ENCODE data around the gene MED13L.

Gene MED13L

DNA sequence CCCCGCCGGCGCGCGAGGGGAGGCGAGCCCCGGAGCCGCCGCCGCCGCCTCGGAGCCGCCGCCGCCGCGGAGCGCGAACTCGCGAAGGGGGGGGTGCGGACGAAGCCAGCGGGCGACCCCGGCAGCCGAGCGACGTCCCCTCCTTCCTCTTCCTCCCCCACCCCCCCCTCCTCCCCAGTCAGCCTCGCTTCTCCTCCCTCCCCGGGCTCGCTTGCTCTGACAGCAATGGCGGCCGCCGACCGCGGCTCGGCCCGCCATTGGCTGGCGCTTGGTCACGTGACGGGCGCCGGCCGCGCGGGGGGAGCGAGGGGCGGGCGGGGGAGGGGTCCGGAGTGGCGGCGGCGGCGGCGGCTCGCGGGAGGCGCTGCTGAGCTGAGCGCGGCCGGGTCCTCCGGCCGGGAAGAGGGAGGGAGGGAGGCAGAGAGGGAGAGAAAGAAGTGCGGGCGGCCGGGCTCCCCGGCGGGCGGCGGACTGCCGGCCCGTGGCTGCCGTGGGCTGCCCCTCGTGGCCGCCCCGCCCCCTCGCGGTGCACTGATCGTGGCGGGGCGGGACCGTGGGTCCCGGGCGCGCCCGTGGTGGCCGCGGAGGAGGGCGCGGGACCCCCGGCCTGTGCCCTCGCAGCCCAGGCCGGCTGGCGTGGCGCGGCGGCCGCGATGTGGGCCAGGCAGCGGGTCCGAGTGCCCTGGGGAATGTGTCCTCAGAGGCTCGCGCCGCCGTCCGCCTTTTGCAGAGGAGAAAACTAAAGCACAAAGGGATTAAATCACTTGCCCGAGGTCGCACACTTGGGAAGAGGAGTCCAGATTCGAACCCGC lies at the start of gene MED13L:
Gene MED13L, minus strand, starts transcription at position 227 of the 812 bp plus-strand sequence. CDS start 562 bp downstream, outside the sequence.
- TF ChIP-seq, protein P1, sequence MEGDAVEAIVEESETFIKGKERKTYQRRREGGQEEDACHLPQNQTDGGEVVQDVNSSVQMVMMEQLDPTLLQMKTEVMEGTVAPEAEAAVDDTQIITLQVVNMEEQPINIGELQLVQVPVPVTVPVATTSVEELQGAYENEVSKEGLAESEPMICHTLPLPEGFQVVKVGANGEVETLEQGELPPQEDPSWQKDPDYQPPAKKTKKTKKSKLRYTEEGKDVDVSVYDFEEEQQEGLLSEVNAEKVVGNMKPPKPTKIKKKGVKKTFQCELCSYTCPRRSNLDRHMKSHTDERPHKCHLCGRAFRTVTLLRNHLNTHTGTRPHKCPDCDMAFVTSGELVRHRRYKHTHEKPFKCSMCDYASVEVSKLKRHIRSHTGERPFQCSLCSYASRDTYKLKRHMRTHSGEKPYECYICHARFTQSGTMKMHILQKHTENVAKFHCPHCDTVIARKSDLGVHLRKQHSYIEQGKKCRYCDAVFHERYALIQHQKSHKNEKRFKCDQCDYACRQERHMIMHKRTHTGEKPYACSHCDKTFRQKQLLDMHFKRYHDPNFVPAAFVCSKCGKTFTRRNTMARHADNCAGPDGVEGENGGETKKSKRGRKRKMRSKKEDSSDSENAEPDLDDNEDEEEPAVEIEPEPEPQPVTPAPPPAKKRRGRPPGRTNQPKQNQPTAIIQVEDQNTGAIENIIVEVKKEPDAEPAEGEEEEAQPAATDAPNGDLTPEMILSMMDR (IDR thresholded peaks at IDR 0.05) = peak; percentile 25 to 44
- Histone ChIP-seq H3K27me3 (no peaks in the 10 kb centered on the region), H3K36me3 (no peaks in the 10 kb centered on the region), H3K9me3 (no peaks in the 10 kb centered on the region), H3K27ac (peak within 1 kb of the TSS; percentile 89 to 97), H3K4me3 (peak within 1 kb of the TSS; percentile 58 to 70), H3K4me1 (peaks cover 0 to 34% (median 17%) of the 10 kb centered on the region in 4 donors)
- DNase-seq = peak; percentile 83 to 95
- intact Hi-C loops (cut with DNase I; ENCODE audit: low total_unique reads) = loop anchor here (2.0 to 5.0 kb wide), 2 partner anchors 145 to 321 kb away; no protein-coding TSS in a partner anchor

DNA sequence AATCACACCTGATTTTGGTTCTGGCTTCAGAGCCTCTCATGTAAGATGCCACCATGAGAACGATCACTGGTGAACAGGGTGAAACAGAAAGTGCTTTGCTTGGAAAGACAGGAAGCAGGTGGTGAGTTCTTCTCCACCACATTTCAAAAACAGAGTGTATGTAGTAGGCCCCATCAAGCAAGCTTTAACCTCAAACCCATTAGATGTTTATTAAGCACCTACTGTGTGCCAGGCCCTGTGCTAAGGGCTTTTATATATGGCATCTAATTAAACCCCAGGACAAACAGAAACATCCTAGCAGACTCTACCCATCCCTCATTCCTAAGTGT lies 47.8 kb upstream of the MED13L start:
- Histone ChIP-seq H3K27me3 (no peaks in the 10 kb centered on the region), H3K4me1 (peaks cover 0 to 11% (median 6%) of the 10 kb centered on the region in 4 donors), H3K9me3 (no peaks in the 10 kb centered on the region), H3K36me3 (no peaks in the 10 kb centered on the region), H3K4me3 (no peak overlapping the region), H3K27ac (no peak overlapping the region)
- DNase-seq = no peak
- intact Hi-C loops (cut with DNase I; ENCODE audit: low total_unique reads) = no loop called here
- TF ChIP-seq, protein P1 (IDR thresholded peaks at IDR 0.05) = no peak

DNA sequence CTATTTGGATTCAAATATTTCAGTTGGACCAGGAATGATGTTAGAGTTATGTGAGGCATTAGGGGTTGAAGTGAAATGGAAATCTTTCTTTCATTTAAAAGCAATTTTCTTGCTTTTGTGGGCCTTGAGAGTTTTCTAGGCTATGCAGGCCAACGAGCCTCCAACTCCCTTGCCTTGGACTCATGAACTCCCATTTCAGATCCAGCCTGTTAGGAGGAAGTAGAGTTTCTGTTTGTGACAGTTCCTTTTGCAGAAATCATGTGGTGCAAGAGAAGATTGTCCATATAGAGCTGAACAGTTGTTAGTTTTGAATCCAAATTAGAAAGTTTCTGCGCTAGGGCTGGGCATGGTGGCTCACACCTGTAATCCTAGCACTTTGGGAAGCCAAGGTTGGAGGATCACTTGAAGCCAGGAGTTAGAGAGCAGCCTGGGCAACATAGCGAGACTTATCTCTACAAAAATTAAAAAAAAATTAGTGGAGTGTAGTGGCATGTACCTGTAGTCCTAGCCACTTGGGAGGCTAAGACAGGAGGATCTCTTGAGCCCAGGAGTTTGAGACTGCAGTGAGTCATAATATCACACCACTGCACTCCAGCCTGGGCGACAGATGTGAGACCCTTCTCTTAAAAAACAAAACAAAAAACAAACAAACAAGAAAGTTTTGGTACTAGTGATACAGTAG lies 47.3 kb upstream of the MED13L start:
- TF ChIP-seq, protein P1 (IDR thresholded peaks at IDR 0.05) = no peak
- no peak for DNase-seq
- Histone ChIP-seq H3K9me3 (no peaks in the 10 kb centered on the region), H3K36me3 (no peaks in the 10 kb centered on the region), H3K27me3 (no peaks in the 10 kb centered on the region), H3K27ac (peak overlapping the region in 1 of 2 donors; percentile 22), H3K4me1 (peaks cover 0 to 15% (median 9%) of the 10 kb centered on the region in 4 donors), H3K4me3 (no peak overlapping the region)
- intact Hi-C loops (cut with DNase I; ENCODE audit: low total_unique reads) = no loop called here

DNA sequence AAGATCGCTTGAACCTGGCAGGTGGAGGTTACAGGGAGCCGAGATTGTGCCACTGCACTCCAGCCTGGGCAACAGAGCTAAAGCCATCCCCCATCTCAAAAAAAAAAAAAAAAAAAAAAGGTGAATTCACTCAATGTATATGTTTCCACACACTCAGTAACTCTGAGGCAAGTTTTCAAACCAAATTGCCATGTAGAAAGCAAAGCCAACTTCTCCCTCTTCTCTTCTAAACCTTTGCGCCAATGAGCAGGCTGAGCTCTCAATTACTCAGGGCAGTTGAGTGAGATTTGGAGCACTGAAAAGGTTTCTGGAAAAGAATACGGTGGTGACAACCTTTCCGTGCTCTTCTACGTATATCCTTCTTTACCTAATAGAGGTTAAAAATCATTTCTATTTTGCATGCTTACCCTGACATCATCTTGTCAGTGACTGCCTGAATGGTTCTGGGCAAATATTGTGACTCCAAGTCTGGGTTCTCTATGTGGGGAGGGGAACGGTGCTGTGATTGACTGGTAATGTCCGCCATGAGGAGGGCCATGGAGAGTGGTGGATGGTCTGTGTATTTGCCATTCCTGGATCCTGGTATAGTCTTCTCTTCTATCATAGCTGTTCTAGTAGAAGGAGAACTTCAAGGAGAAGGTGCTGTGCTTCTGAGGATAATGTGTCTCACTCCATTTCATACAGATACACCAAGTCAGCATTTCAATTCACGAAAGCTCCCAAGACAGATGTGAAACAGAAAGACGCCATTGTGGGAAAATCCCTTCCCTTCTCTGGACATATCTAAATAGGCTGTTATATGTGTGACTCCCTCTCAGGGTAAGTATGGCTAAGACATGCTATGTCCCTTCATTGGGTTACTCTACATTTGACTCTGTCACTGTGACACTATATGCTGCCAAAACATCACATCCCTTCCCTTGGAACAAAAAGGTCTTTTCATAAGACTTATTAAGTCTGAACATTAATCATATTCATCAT lies 46.2 kb upstream of the MED13L start:
- H3K27me3 ChIP-seq = no peaks in the 10 kb centered on the region
- intact Hi-C loops (cut with DNase I; ENCODE audit: low total_unique reads) = no loop called here
- no peak overlapping the region for H3K4me3 ChIP-seq
- TF ChIP-seq, protein P1 (IDR thresholded peaks at IDR 0.05) = no peak
- no peak for DNase-seq
- peak overlapping the region in 1 of 2 donors; percentile 13 for H3K27ac ChIP-seq
- no peaks in the 10 kb centered on the region for H3K9me3 ChIP-seq
- no peaks in the 10 kb centered on the region for H3K36me3 ChIP-seq
- H3K4me1 ChIP-seq = peaks cover 0 to 26% (median 19%) of the 10 kb centered on the region in 4 donors

DNA sequence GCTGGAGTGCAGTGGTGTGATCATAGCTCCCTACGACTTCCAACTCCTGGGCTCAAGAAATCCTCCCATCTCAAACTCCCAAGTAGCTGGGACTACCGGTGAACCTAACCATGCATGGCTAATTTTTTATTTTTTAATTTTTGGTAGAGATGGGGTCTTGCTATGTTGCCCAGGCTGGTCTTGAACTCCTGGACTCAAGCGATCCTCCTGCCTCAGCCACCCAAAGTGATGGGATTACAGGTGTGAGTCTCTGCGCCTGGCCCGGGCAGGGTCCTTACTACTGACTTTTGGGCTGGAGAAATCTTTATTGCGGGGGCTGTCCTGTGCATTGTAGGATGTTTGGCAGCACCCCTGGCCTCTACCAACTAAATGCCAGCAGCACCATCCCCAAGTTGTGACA lies 44.4 kb upstream of the MED13L start:
- DNase-seq = no peak
- TF ChIP-seq, protein P1 (IDR thresholded peaks at IDR 0.05) = no peak
- intact Hi-C loops (cut with DNase I; ENCODE audit: low total_unique reads) = no loop called here
- Histone ChIP-seq H3K4me1 (peaks cover 0 to 38% (median 31%) of the 10 kb centered on the region in 4 donors), H3K36me3 (no peaks in the 10 kb centered on the region), H3K9me3 (no peaks in the 10 kb centered on the region), H3K4me3 (no peak overlapping the region), H3K27me3 (no peaks in the 10 kb centered on the region), H3K27ac (peak overlapping the region in 1 of 2 donors; percentile 76)

Measured in tibial artery (tissue), 4 donors.